ENCODE data around the gene KLHL30.
"Not testable (repeated sequence)": the region's sequence is repeated elsewhere in the genome, so short reads cannot be mapped to it uniquely, and the experiment has no call there.

KLHL30 gene

GRCh38 chr2:238170386-238171071 is 32.1 kb downstream of the KLHL30 start:
- H3K9ac ChIP-seq: no peak overlapping the region
- no peak overlapping the region for H3K4me3 ChIP-seq (IDR thresholded peaks at IDR 0.05; ENCODE audit: insufficient read depth, low read depth, low read length)
- no peak overlapping the region for H3K4me2 ChIP-seq
- H3K4me1 ChIP-seq (ENCODE audit: low read depth, poor library complexity, severe bottlenecking): peaks cover 5% of the 10 kb centered on the region
- no peaks in the 10 kb centered on the region for H4K20me1 ChIP-seq (ENCODE audit: insufficient read depth)
- H3K27ac ChIP-seq: no peak overlapping the region
- no peak overlapping the region for H2AFZ ChIP-seq (ENCODE audit: low read depth)
- H3K27me3 ChIP-seq (ENCODE audit: insufficient read depth, low read depth): no peaks in the 10 kb centered on the region
- TF ChIP-seq CTCF (conservative IDR thresholded peaks at IDR 0.05; ENCODE audit: low read depth, low read length): no peak
- H3K79me2 ChIP-seq (ENCODE audit: insufficient read depth, low read depth): no peaks in the 10 kb centered on the region
- no peaks in the 10 kb centered on the region for H3K36me3 ChIP-seq (ENCODE audit: insufficient read depth)

DNA sequence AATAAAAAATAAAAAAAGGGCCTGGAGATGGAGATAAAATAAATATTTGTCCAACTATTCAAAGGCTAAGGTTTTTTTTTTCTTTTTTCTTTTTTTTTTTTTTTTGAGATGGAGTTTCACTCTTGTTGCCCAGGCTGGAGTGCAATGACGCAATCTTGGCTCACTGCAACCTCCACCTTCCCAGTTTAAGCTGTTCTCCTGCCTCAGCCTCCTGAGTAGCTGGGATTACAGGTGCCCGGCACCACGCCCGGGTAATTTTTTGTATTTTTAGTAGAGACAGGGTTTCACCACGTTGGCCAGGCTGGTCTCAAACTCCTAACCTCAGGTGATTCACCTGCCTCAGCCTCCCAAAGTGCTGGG is 32.6 kb downstream of the KLHL30 start:
- H3K27me3 ChIP-seq (ENCODE audit: insufficient read depth, low read depth); H2AFZ ChIP-seq (ENCODE audit: low read depth); H4K20me1 ChIP-seq (ENCODE audit: insufficient read depth); H3K36me3 ChIP-seq (ENCODE audit: insufficient read depth); H3K79me2 ChIP-seq (ENCODE audit: insufficient read depth, low read depth); H3K9ac ChIP-seq; H3K27ac ChIP-seq; H3K4me3 ChIP-seq (IDR thresholded peaks at IDR 0.05; ENCODE audit: insufficient read depth, low read depth, low read length); H3K4me1 ChIP-seq (ENCODE audit: low read depth, poor library complexity, severe bottlenecking); H3K4me2 ChIP-seq: not testable (repeated sequence)

GRCh38 chr2:238171575-238172187 is 33.2 kb downstream of the KLHL30 start:
- no peaks in the 10 kb centered on the region for H3K27me3 ChIP-seq (ENCODE audit: insufficient read depth, low read depth)
- TF ChIP-seq CTCF (conservative IDR thresholded peaks at IDR 0.05; ENCODE audit: low read depth, low read length): no peak
- H3K79me2 ChIP-seq (ENCODE audit: insufficient read depth, low read depth): no peaks in the 10 kb centered on the region
- peaks cover 5% of the 10 kb centered on the region for H3K4me1 ChIP-seq (ENCODE audit: low read depth, poor library complexity, severe bottlenecking)
- H4K20me1 ChIP-seq (ENCODE audit: insufficient read depth): no peaks in the 10 kb centered on the region
- no peak overlapping the region for H2AFZ ChIP-seq (ENCODE audit: low read depth)
- H3K9ac ChIP-seq: no peak overlapping the region
- no peaks in the 10 kb centered on the region for H3K36me3 ChIP-seq (ENCODE audit: insufficient read depth)
- no peak overlapping the region for H3K4me3 ChIP-seq (IDR thresholded peaks at IDR 0.05; ENCODE audit: insufficient read depth, low read depth, low read length)
- no peak overlapping the region for H3K27ac ChIP-seq
- H3K4me2 ChIP-seq: no peak overlapping the region

DNA sequence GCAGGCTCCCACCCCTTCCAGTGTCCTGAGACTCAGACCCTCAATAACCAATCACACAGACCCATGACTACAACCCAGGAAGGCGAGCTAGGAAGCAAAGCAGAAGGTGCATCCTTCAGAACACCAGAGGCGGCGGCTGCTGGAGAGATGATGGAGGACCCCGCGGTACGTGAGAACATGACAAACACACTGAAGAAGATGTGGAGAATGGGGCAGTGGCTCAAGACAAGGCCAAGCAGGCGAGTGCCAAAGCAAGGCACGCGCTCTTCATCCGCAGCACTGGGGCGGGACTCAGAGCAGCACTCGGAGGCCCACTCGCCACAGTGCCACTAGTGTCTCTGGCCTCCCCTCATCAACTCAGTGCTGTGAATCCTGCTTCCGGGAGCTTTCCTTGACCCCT is 34.0 kb downstream of the KLHL30 start:
- Histone ChIP-seq H3K27me3 (ENCODE audit: insufficient read depth, low read depth) (no peaks in the 10 kb centered on the region), H3K4me3 (IDR thresholded peaks at IDR 0.05; ENCODE audit: insufficient read depth, low read depth, low read length) (no peak overlapping the region), H3K36me3 (ENCODE audit: insufficient read depth) (no peaks in the 10 kb centered on the region), H3K27ac (no peak overlapping the region), H3K4me1 (ENCODE audit: low read depth, poor library complexity, severe bottlenecking) (peaks cover 5% of the 10 kb centered on the region), H2AFZ (ENCODE audit: low read depth) (no peak overlapping the region), H3K4me2 (no peak overlapping the region), H3K79me2 (ENCODE audit: insufficient read depth, low read depth) (no peaks in the 10 kb centered on the region), H4K20me1 (ENCODE audit: insufficient read depth) (no peaks in the 10 kb centered on the region), H3K9ac (no peak overlapping the region)
- TF ChIP-seq CTCF (conservative IDR thresholded peaks at IDR 0.05; ENCODE audit: low read depth, low read length): no peak

GRCh38 chr2:238173692-238174091 is 35.2 kb downstream of the KLHL30 start:
- H3K36me3 ChIP-seq (ENCODE audit: insufficient read depth): no peaks in the 10 kb centered on the region
- TF ChIP-seq CTCF (conservative IDR thresholded peaks at IDR 0.05; ENCODE audit: low read depth, low read length): peak; percentile 27; the same call in 1 of the 2 replicates
- no peaks in the 10 kb centered on the region for H3K27me3 ChIP-seq (ENCODE audit: insufficient read depth, low read depth)
- no peaks in the 10 kb centered on the region for H3K79me2 ChIP-seq (ENCODE audit: insufficient read depth, low read depth)
- no peak overlapping the region for H3K27ac ChIP-seq
- H2AFZ ChIP-seq (ENCODE audit: low read depth): no peak overlapping the region
- H3K4me3 ChIP-seq (IDR thresholded peaks at IDR 0.05; ENCODE audit: insufficient read depth, low read depth, low read length): no peak overlapping the region
- no peaks in the 10 kb centered on the region for H4K20me1 ChIP-seq (ENCODE audit: insufficient read depth)
- H3K4me2 ChIP-seq: no peak overlapping the region
- peaks cover 5% of the 10 kb centered on the region for H3K4me1 ChIP-seq (ENCODE audit: low read depth, poor library complexity, severe bottlenecking)
- no peak overlapping the region for H3K9ac ChIP-seq
